H1 (cell line): Measurements from ENCODE around the gene SIPA1L2. TPM values are rescaled to one million over a fixed set of nuclear protein-coding genes. Genes with fewer than 3 reads are reported as not detected.

Experiments used
- CTCF ChIA-PET: fragments of 300-600 bp; sonication (Branson Sonifier 250); formaldehyde crosslinking; loops from one replicate; lab custom pipeline; 2021; ENCODE audit not compliant: partially characterized antibody; lab: Charles Lee
- POLR2A ChIA-PET: fragments of 300-600 bp; sonication (Branson Sonifier 250); formaldehyde crosslinking; loops from one replicate; lab custom pipeline; 2021; ENCODE audit warnings: inconsistent platforms; ENCODE audit not compliant: partially characterized antibody; lab: Charles Lee
- DNase-seq, 2 experiments: peaks; one replicate each; pipeline versions ENCODE4 v3.0.0 to v3.0.0-alpha.2; 2010 to 2022; ENCODE audit warnings: low spot score in 2 of 2, low read depth in 1 of 2, mixed read lengths in 1 of 2
- FAIRE-seq: peaks from 2 replicates; lab custom pipeline; 2011; peaks lifted over from hg19 to GRCh38; lab: Jason Lieb, UNC
- H2AFZ ChIP-seq: 2 replicates; pipeline ENCODE4 v1.8.1; 2012; ENCODE audit warnings: low read length, inconsistent platforms
- H2AK5ac ChIP-seq: 2 replicates; pipeline ENCODE4 v1.6.1; 2013; ENCODE audit warnings: low read depth, low read length
- H2BK120ac ChIP-seq: replicated peaks from 2 replicates; pipeline ENCODE3; 2013; ENCODE audit warnings: low read depth, low read length, inconsistent platforms
- H2BK12ac ChIP-seq: 2 replicates; pipeline ENCODE4 v1.6.1; 2013; ENCODE audit warnings: low read depth, low read length
- H2BK15ac ChIP-seq: 2 replicates; pipeline ENCODE4 v1.6.1; 2013; ENCODE audit warnings: low read length
- H2BK20ac ChIP-seq: 2 replicates; pipeline ENCODE4 v1.6.1; 2013; ENCODE audit warnings: low read length
- H2BK5ac ChIP-seq: 2 replicates; pipeline ENCODE4 v1.6.1; 2013; ENCODE audit warnings: low read depth, low read length
- H3K14ac ChIP-seq: 2 replicates; pipeline ENCODE4 v1.6.1; 2013; ENCODE audit warnings: inconsistent platforms; ENCODE audit not compliant: insufficient read length
- H3K18ac ChIP-seq: 2 replicates; pipeline ENCODE4 v1.6.1; 2013; ENCODE audit warnings: low read length; ENCODE audit errors: extremely low read depth
- H3K23ac ChIP-seq: 2 replicates; pipeline ENCODE4 v1.6.1; 2013; ENCODE audit warnings: inconsistent platforms; ENCODE audit not compliant: insufficient read length
- H3K23me2 ChIP-seq: 2 replicates; pipeline ENCODE4 v1.6.1; 2013; ENCODE audit warnings: low read depth, low read length
- H3K27ac ChIP-seq: 2 replicates; pipeline ENCODE4 v1.6.1; 2011; ENCODE audit warnings: low read depth, low read length, inconsistent platforms
- H3K27me3 ChIP-seq, 4 experiments: replicated peaks in 1 of 4; 1 replicate in 1 of 4; 2 replicates in 3 of 4; pipeline versions ENCODE4 v1.6.1 to v1.8.1; 2011 to 2013; ENCODE audit warnings: low read length in 3 of 4, mild to moderate bottlenecking in 3 of 4, inconsistent platforms in 2 of 4, mixed read lengths in 2 of 4, moderate library complexity in 1 of 4; ENCODE audit not compliant: control insufficient read depth in 3 of 4, insufficient read depth in 3 of 4; ENCODE audit errors: extremely low read depth in 1 of 4
- H3K36me3 ChIP-seq, 4 experiments: 2 replicates each; pipeline versions ENCODE4 v1.6.1 to v1.8.1; 2011 to 2013; ENCODE audit warnings: mild to moderate bottlenecking in 4 of 4, low read length in 3 of 4, moderate library complexity in 2 of 4, control low read depth in 1 of 4, inconsistent platforms in 1 of 4; ENCODE audit not compliant: insufficient read depth in 4 of 4, control insufficient read depth in 2 of 4
- H3K4ac ChIP-seq: replicated peaks from 2 replicates; pipeline ENCODE3; 2013; ENCODE audit warnings: low read length, low read depth, mixed read lengths, inconsistent platforms; ENCODE audit not compliant: insufficient read length
- H3K4me1 ChIP-seq, 4 experiments: replicated peaks in 1 of 4; 1 replicate in 1 of 4; 2 replicates in 3 of 4; pipeline versions ENCODE4 v1.6.1 to v1.8.1; 2011 to 2013; ENCODE audit warnings: low read length in 3 of 4, inconsistent platforms in 2 of 4, mixed read lengths in 1 of 4; ENCODE audit not compliant: insufficient read depth in 4 of 4, control insufficient read depth in 3 of 4
- H3K4me2 ChIP-seq, 2 experiments: 2 replicates each; pipeline versions ENCODE4 v1.6.1 to v1.8.1; 2011 to 2013; ENCODE audit warnings: low read depth in 2 of 2, low read length in 2 of 2, control low read depth in 1 of 2, inconsistent platforms in 1 of 2, mild to moderate bottlenecking in 1 of 2; ENCODE audit not compliant: insufficient read depth in 1 of 2
- H3K4me3 ChIP-seq, 4 experiments: fragments of 200-600, 300-600 bp in 1 of 4; sonication (generic), shearing (Covaris generic), sonication (Bioruptor Twin) in 1 of 4; 2 replicates each; pipeline versions ENCODE4 v1.5.1 to v1.8.1; 2011 to 2016; ENCODE audit warnings: low read length in 4 of 4, low read depth in 3 of 4, control low read depth in 2 of 4, inconsistent platforms in 2 of 4, mild to moderate bottlenecking in 2 of 4, mixed read lengths in 1 of 4, moderate library complexity in 1 of 4; ENCODE audit not compliant: insufficient read depth in 2 of 4; ENCODE audit errors: extremely low read depth in 1 of 4
- H3K56ac ChIP-seq: replicated peaks from 2 replicates; pipeline ENCODE3; 2013; ENCODE audit warnings: low read depth, mild to moderate bottlenecking, mixed read lengths, low read length, inconsistent platforms; ENCODE audit not compliant: insufficient read length
- H3K79me1 ChIP-seq: 2 replicates; pipeline ENCODE4 v1.6.1; 2013; ENCODE audit warnings: low read depth, low read length, control low read depth
- H3K79me2 ChIP-seq, 2 experiments: 2 replicates each; pipeline versions ENCODE4 v1.6.1 to v1.8.1; 2012 to 2013; ENCODE audit warnings: low read length in 2 of 2, mild to moderate bottlenecking in 2 of 2, inconsistent platforms in 1 of 2; ENCODE audit not compliant: insufficient read depth in 2 of 2, control insufficient read depth in 1 of 2
- H3K9ac ChIP-seq, 4 experiments: replicated peaks in 1 of 4; 1 replicate in 1 of 4; 2 replicates in 3 of 4; pipeline versions ENCODE4 v1.6.1 to v1.8.1; 2011 to 2013; ENCODE audit warnings: low read depth in 3 of 4, low read length in 3 of 4, control low read depth in 2 of 4, mild to moderate bottlenecking in 2 of 4, moderate library complexity in 2 of 4, inconsistent platforms in 1 of 4; ENCODE audit errors: extremely low read depth in 1 of 4
- H3K9me3 ChIP-seq, 2 experiments: 2 replicates each; pipeline versions ENCODE4 v1.6.1 to v1.8.1; 2012 to 2013; ENCODE audit warnings: mild to moderate bottlenecking in 2 of 2, moderate library complexity in 2 of 2, control low read depth in 1 of 2, inconsistent platforms in 1 of 2, low read depth in 1 of 2, low read length in 1 of 2, mixed read lengths in 1 of 2; ENCODE audit not compliant: insufficient read depth in 2 of 2
- H4K20me1 ChIP-seq, 2 experiments: replicated peaks in 1 of 2; 2 replicates each; pipeline versions ENCODE3 to v1.8.1; 2011 to 2013; ENCODE audit warnings: inconsistent platforms in 2 of 2, low read length in 2 of 2, mild to moderate bottlenecking in 1 of 2; ENCODE audit not compliant: insufficient read depth in 2 of 2, control insufficient read depth in 1 of 2
- H4K5ac ChIP-seq: 2 replicates; pipeline ENCODE4 v1.6.1; 2013; ENCODE audit warnings: low read length, low read depth, mixed read lengths, inconsistent platforms; ENCODE audit not compliant: insufficient read length
- H4K8ac ChIP-seq: 2 replicates; pipeline ENCODE4 v1.8.0; 2013; ENCODE audit warnings: mild to moderate bottlenecking, moderate library complexity, low read length, inconsistent platforms; ENCODE audit not compliant: insufficient read depth; ENCODE audit errors: extremely low read depth
- H4K91ac ChIP-seq: replicated peaks from 2 replicates; pipeline ENCODE3; 2013; ENCODE audit warnings: low read length, mixed read lengths, inconsistent platforms; ENCODE audit not compliant: insufficient read length
- ATF3 ChIP-seq: IDR thresholded peaks from 2 replicates; pipeline ENCODE4 v1.6.1; 2011; ENCODE audit warnings: low read depth, mild to moderate bottlenecking, low read length; ENCODE audit not compliant: insufficient read depth
- E2F6 ChIP-seq: IDR thresholded peaks from 2 replicates; pipeline ENCODE4 v1.6.1; 2012; ENCODE audit warnings: inconsistent platforms
- POU5F1 ChIP-seq: IDR thresholded peaks from 2 replicates; pipeline ENCODE4 v1.6.1; 2011; ENCODE audit warnings: low read depth, mild to moderate bottlenecking, low read length, moderate library complexity
- RNF2 ChIP-seq: fragments of 200-900, 300-1000 bp; sonication (generic); IDR thresholded peaks from 2 replicates; pipeline ENCODE4 v1.7.1; 2016; ENCODE audit warnings: borderline replicate concordance, low read depth, mild to moderate bottlenecking, antibody characterized with exemption, low read length; ENCODE audit not compliant: poor library complexity, severe bottlenecking; ENCODE audit errors: missing control alignments
- WGBS, 2 experiments: shearing (Covaris generic) in 1 of 2; methylation state at CpG; one replicate each; pipeline versions ENCODE4 v1.1.6 to v1.1.7; 2013 to 2015; ENCODE audit warnings: low lambda C conversion rate in 2 of 2, mixed read lengths in 2 of 2, inconsistent platforms in 1 of 2, low coverage in 1 of 2, missing lambda C conversion rate in 1 of 2; ENCODE audit not compliant: insufficient replicate concordance in 2 of 2, insufficient coverage in 1 of 2, insufficient read length in 1 of 2; ENCODE audit errors: extremely low coverage in 1 of 2, missing lambda C conversion rate in 1 of 2; 5-methylcytosine and 5-hydroxymethylcytosine counted together
- polyA plus RNA-seq, 7 experiments: library from polyadenylated mRNA; depleted of rRNA in 3 of 7; stranded (reverse) in 5 of 7; unstranded in 2 of 7; fragments of >200 nt in 5 of 7; fragments of 200-250 nt in 2 of 7; gene quantifications; 1 replicate in 5 of 7; 2 replicates in 1 of 7; 4 replicates in 1 of 7; pipeline versions ENCODE4 v1.2.1 to v1.2.3, GENCODE V29; 2011 to 2013; ENCODE audit warnings: missing spikeins in 2 of 7, mixed read lengths in 2 of 7
- total RNA-seq: library from RNA; stranded (reverse); fragmentation: NEBNext Ultra II Directional; extraction: Animal tissue kit (Norgen Biotek cat#: 25700); gene quantifications from 2 replicates; pipeline ENCODE4 v1.2.1, GENCODE V29; 2021

The SIPA1L2 gene
- total and polyA plus RNA-seq, 2 of the 8 experiments (the other 6 are each of a cell fraction or from before 2014, with no cell fraction given) = 7.7 to 13.2 TPM

- no peak overlapping the region for H3K14ac ChIP-seq
- H3K79me2 ChIP-seq = no peaks in the 10 kb centered on the region
- no peak overlapping the region for H3K18ac ChIP-seq
- no peak overlapping the region for H2BK120ac ChIP-seq
- H3K9ac ChIP-seq = no peak overlapping the region
- H2BK12ac ChIP-seq = no peak overlapping the region
- H2AK5ac ChIP-seq = no peak overlapping the region
- H4K20me1 ChIP-seq = no peaks in the 10 kb centered on the region
- H3K4me2 ChIP-seq = no peak overlapping the region
- no peaks in the 10 kb centered on the region for H3K9me3 ChIP-seq
- no peak overlapping the region for H4K5ac ChIP-seq
- no peak overlapping the region for H3K27ac ChIP-seq
- CTCF ChIA-PET = no interaction called here
- H2BK15ac ChIP-seq = no peak overlapping the region
- H3K23me2 ChIP-seq = peaks cover 3% of the 10 kb centered on the region; the same call in 1 of the 2 replicates
- H3K36me3 ChIP-seq = no peaks in the 10 kb centered on the region
- H2AFZ ChIP-seq = no peak overlapping the region
- no peak for TF ChIP-seq POU5F1
- TF ChIP-seq RNF2 = no peak
- no peak for TF ChIP-seq E2F6
- TF ChIP-seq ATF3 = no peak
- TF ChIP-seq, all 59 proteins: peak for 0
- Histone ChIP-seq H3K27me3 (no peaks in the 10 kb centered on the region; a peak in 1 of 7 replicates), H3K79me1 (no peaks in the 10 kb centered on the region), H3K23ac (no peak overlapping the region), H3K4me1 (no peaks in the 10 kb centered on the region), H2BK20ac (no peak overlapping the region), H4K8ac (no peak overlapping the region), H3K4me3 (no peak overlapping the region), H4K91ac (no peak overlapping the region), H3K4ac (no peak overlapping the region), H2BK5ac (no peak overlapping the region), H3K56ac (no peak overlapping the region)
- POLR2A ChIA-PET = no interaction called here
- 87% methylated on average over 6 of the region's 6 CpGs; no CpG with 5 or more reads in 1 of the 2 experiments for WGBS, 2 experiments
- no peak for FAIRE-seq
- DNase-seq = no peak
These were observed 11.6 kb upstream of the SIPA1L2 start for GRCh38 chr1:232641507-232641906.
